SK-N-SH (cell line): ENCODE data around the gene NREP. TPM values are rescaled to one million over a fixed set of nuclear protein-coding genes. Genes with fewer than 3 reads are reported as not detected.

Experiments used
- CTCF ChIA-PET: fragments of 300-600, 350-600 bp; formaldehyde crosslinking; extraction: SDS; loops from one replicate; lab custom pipeline; 2021; lab: Yijun Ruan, JAX
- POLR2A ChIA-PET: fragments of 350-600 bp; sonication (Branson Sonifier 250); formaldehyde crosslinking; extraction: SDS; loops from one replicate; lab custom pipeline; 2020; ENCODE audit warnings: antibody characterized with exemption, inconsistent platforms; lab: Yijun Ruan, JAX
- DNase-seq: peaks from one replicate; pipeline ENCODE4 v3.0.0; 2012
- H2AFZ ChIP-seq: fragments of 200-600 bp; sonication (generic); 2 replicates; pipeline ENCODE4 v1.8.1; 2016; ENCODE audit warnings: antibody characterized with exemption, mild to moderate bottlenecking, low read depth
- H3F3A ChIP-seq: fragments of 200-600 bp; sonication (generic); replicated peaks from 2 replicates; pipeline ENCODE3; 2016; ENCODE audit warnings: antibody characterized with exemption, mild to moderate bottlenecking; ENCODE audit not compliant: insufficient read depth
- H3K27ac ChIP-seq, 2 experiments: fragments of 200-500 bp in 1 of 2; fragments of 200-600 bp in 1 of 2; sonication (Bioruptor generic) in 1 of 2; sonication (generic), shearing (Covaris generic) in 1 of 2; 2 replicates each; pipeline versions ENCODE4 v1.5.1 to v1.6.1; 2014 to 2016; ENCODE audit warnings: low read depth in 2 of 2, inconsistent platforms in 1 of 2, low read length in 1 of 2, mild to moderate bottlenecking in 1 of 2, mixed read lengths in 1 of 2
- H3K27me3 ChIP-seq: fragments of 200-600 bp; sonication (generic), shearing (Covaris generic); 2 replicates; pipeline ENCODE4 v1.6.1; 2016; ENCODE audit warnings: mixed run types; ENCODE audit not compliant: insufficient read depth
- H3K36me3 ChIP-seq, 2 experiments: fragments of 200-500 bp in 1 of 2; fragments of 200-600 bp in 1 of 2; sonication (Bioruptor generic) in 1 of 2; sonication (generic) in 1 of 2; replicated peaks in 1 of 2; 2 replicates each; pipeline versions ENCODE3 to v1.5.1; 2014 to 2016; ENCODE audit warnings: low read length in 1 of 2, mild to moderate bottlenecking in 1 of 2; ENCODE audit not compliant: insufficient read depth in 2 of 2, control insufficient read depth in 1 of 2
- H3K4me1 ChIP-seq, 2 experiments: fragments of 200-500 bp in 1 of 2; fragments of 200-600 bp in 1 of 2; sonication (Bioruptor generic) in 1 of 2; sonication (generic), shearing (Covaris generic) in 1 of 2; 2 replicates each; pipeline versions ENCODE4 v1.5.1 to v1.6.1; 2014 to 2016; ENCODE audit warnings: low read depth in 1 of 2, low read length in 1 of 2, mixed run types in 1 of 2; ENCODE audit not compliant: insufficient read depth in 2 of 2, control insufficient read depth in 1 of 2
- H3K4me2 ChIP-seq: fragments of 200-600 bp; sonication (generic), shearing (Covaris generic); 2 replicates; pipeline ENCODE4 v1.6.1; 2017; ENCODE audit warnings: mixed run types
- H3K4me3 ChIP-seq, 2 experiments: fragments of 200-500 bp in 1 of 2; fragments of 200-600 bp in 1 of 2; sonication (Bioruptor generic) in 1 of 2; sonication (generic), shearing (Covaris generic) in 1 of 2; 2 replicates each; pipeline versions ENCODE4 v1.5.1 to v1.8.1; 2014 to 2016; ENCODE audit warnings: low read depth in 2 of 2, inconsistent platforms in 1 of 2, low read length in 1 of 2, mild to moderate bottlenecking in 1 of 2, mixed read lengths in 1 of 2, moderate library complexity in 1 of 2
- H3K79me2 ChIP-seq: fragments of 200-600 bp; sonication (generic); 2 replicates; pipeline ENCODE4 v1.8.1; 2017; ENCODE audit warnings: mild to moderate bottlenecking; ENCODE audit not compliant: insufficient read depth
- H3K9ac ChIP-seq: fragments of 200-600 bp; sonication (generic); 2 replicates; pipeline ENCODE4 v1.6.1; 2017; ENCODE audit warnings: mixed run types
- H3K9me2 ChIP-seq: fragments of 200-600 bp; sonication (generic); 2 replicates; pipeline ENCODE4 v1.6.1; 2017; ENCODE audit warnings: mixed run types
- H3K9me3 ChIP-seq: fragments of 200-600 bp; sonication (generic); 2 replicates; pipeline ENCODE4 v1.6.1; 2017; ENCODE audit warnings: mixed run types, mild to moderate bottlenecking, moderate library complexity
- H4K20me1 ChIP-seq: fragments of 200-600 bp; sonication (generic); 2 replicates; pipeline ENCODE4 v1.6.1; 2017; ENCODE audit warnings: mild to moderate bottlenecking, mixed run types; ENCODE audit not compliant: insufficient read depth
- CHD2 ChIP-seq: fragments of 150-350 bp; IDR thresholded peaks from 2 replicates; pipeline ENCODE4 v1.6.1; 2018; ENCODE audit warnings: low read length; ENCODE audit not compliant: partially characterized antibody
- ELF1 ChIP-seq: IDR thresholded peaks from 2 replicates; pipeline ENCODE4 v1.4.0; 2012
- EP300 ChIP-seq, 2 experiments: IDR thresholded peaks; 2 replicates each; pipeline versions ENCODE4 v1.4.0 to v1.6.1; 2012; ENCODE audit warnings: borderline replicate concordance in 1 of 2, low read depth in 1 of 2, low read length in 1 of 2
- EZH2phosphoT487 ChIP-seq: fragments of 200-600 bp; sonication (generic); IDR thresholded peaks from 2 replicates; pipeline ENCODE4 v1.6.1; 2017; ENCODE audit warnings: low read depth, mixed run types, mild to moderate bottlenecking, antibody characterized with exemption, moderate library complexity, borderline replicate concordance
- FOSL2 ChIP-seq: IDR thresholded peaks from 2 replicates; pipeline ENCODE4 v1.4.0; 2012; ENCODE audit warnings: low read depth, mild to moderate bottlenecking, moderate library complexity, borderline replicate concordance
- GABPA ChIP-seq: IDR thresholded peaks from 2 replicates; pipeline ENCODE4 v1.4.0; 2012; ENCODE audit warnings: low read depth, mild to moderate bottlenecking
- JUND ChIP-seq: IDR thresholded peaks from 2 replicates; pipeline ENCODE4 v1.4.0; 2012
- MEF2A ChIP-seq: IDR thresholded peaks from 2 replicates; pipeline ENCODE4 v1.4.0; 2012; ENCODE audit warnings: low read depth, borderline replicate concordance
- POLR2AphosphoS5 ChIP-seq: IDR thresholded peaks from 2 replicates; pipeline ENCODE4 v1.6.1; 2012; ENCODE audit warnings: low read depth, low read length
- RCOR1 ChIP-seq: fragments of 150-350 bp; IDR thresholded peaks from 2 replicates; pipeline ENCODE4 v1.6.1; 2017; ENCODE audit warnings: antibody characterized with exemption, low read length
- SIN3A ChIP-seq: IDR thresholded peaks from 2 replicates; pipeline ENCODE4 v1.6.1; 2012; ENCODE audit warnings: low read depth, mild to moderate bottlenecking, low read length, moderate library complexity, borderline replicate concordance
- TAF1 ChIP-seq: IDR thresholded peaks from 2 replicates; pipeline ENCODE4 v1.6.1; 2012; ENCODE audit warnings: low read depth, mild to moderate bottlenecking, low read length, moderate library complexity, borderline replicate concordance
- WGBS: methylation state at CpG from one replicate; pipeline ENCODE4 v1.1.6; 2017; ENCODE audit warnings: low lambda C conversion rate; 5-methylcytosine and 5-hydroxymethylcytosine counted together
- polyA plus RNA-seq, 3 experiments: library from polyadenylated mRNA; depleted of rRNA; stranded (reverse); fragments of >200 nt; gene quantifications; 2 replicates each; pipeline ENCODE4 v1.2.3, GENCODE V29; 2012
- TF ChIP-seq, protein P1 (sequence below): IDR thresholded peaks from 2 replicates; pipeline ENCODE4 v1.4.0; 2012; ENCODE audit warnings: low read depth, borderline replicate concordance
- TF ChIP-seq, protein P2 (sequence below): IDR thresholded peaks from 2 replicates; pipeline ENCODE4 v1.4.0; 2012; ENCODE audit warnings: low read depth, borderline replicate concordance
- TF ChIP-seq, protein P3 (sequence below): IDR thresholded peaks from 2 replicates; pipeline ENCODE4; 2012
- TF ChIP-seq, protein P4 (sequence below): fragments of 150-350 bp; IDR thresholded peaks from 2 replicates; pipeline ENCODE4 v1.6.1; 2016; ENCODE audit warnings: mild to moderate bottlenecking, low read depth, low read length

Gene NREP
- polyA plus RNA-seq, 1 of the 3 experiments (the other 2 are of a cell fraction) = 94.4 TPM

DNA sequence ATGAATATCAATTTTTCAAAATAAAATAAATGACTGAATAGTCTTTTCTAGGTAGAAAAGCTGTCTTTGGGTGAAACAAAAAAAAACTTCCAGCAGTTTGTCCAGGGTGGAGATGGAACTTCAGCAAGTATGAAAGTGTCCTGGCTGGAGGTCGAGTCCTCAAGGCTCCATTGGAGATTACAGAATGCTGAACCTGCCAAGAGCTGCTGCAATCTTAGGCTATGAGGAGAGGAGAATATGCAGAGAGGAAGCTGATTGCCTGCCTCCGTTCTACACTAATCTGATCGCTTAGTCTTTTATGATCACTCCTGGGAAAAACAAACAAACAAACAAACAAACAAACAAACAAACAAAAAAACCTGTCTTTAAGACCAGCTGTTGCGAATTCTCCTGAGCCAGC is 50.6 kb downstream of the NREP start:
- 81% methylated on average over 4 of the region's 4 CpGs for WGBS
- Histone ChIP-seq H3K4me2 (no peak overlapping the region), H3K9me2 (no peaks in the 10 kb centered on the region), H3K27ac (no peak overlapping the region), H3K27me3 (no peaks in the 10 kb centered on the region), H2AFZ (no peak overlapping the region), H3F3A (no peaks in the 10 kb centered on the region), H3K9ac (no peak overlapping the region), H4K20me1 (no peaks in the 10 kb centered on the region), H3K36me3 (no peaks in the 10 kb centered on the region), H3K9me3 (no peaks in the 10 kb centered on the region), H3K79me2 (no peaks in the 10 kb centered on the region), H3K4me3 (no peak overlapping the region), H3K4me1 (no peaks in the 10 kb centered on the region; a peak in 1 of 4 replicates)
- POLR2A ChIA-PET = no interaction called here
- TF ChIP-seq MEF2A (no peak), FOSL2 (no peak), GABPA (no peak), EZH2phosphoT487 (no peak)
- CTCF ChIA-PET = no interaction called here
- no peak for DNase-seq

DNA sequence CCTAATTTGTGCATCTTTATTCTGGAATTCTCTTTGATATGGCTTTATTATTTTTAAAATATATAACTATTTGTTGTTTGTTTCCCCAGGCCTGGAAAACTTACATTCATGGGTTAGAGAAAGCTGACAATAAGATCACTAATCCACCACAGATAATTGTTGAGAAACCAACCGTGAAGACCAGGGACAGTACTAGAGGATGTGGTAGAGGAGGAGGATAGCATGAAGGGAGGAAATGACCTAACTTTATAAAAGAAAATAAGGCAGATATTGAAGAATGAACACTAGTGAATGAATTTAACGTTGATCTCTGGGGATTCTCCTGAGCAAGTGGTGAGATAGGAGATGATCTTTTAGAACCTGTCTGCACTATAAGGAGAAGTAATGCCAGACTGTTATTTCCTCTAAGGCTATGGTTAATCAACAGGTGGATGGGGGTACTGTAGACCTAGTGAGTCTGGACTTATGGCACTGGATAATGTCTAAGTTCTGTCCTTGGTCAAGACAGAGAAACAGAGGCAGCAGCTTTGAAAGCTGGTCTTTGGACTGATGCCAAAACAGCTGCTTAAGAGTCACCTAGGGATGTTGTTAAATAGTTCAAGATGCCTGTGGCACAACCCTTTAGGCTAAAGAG is 52.4 kb downstream of the NREP start:
- Histone ChIP-seq H3K9ac (no peak overlapping the region), H3K27me3 (no peaks in the 10 kb centered on the region), H2AFZ (no peak overlapping the region), H3K4me1 (no peaks in the 10 kb centered on the region; a peak in 1 of 4 replicates), H3K9me2 (no peaks in the 10 kb centered on the region), H3K36me3 (no peaks in the 10 kb centered on the region), H3K27ac (no peak overlapping the region), H3F3A (no peaks in the 10 kb centered on the region), H3K79me2 (no peaks in the 10 kb centered on the region), H3K4me3 (no peak overlapping the region), H3K4me2 (no peak overlapping the region), H3K9me3 (no peaks in the 10 kb centered on the region), H4K20me1 (no peaks in the 10 kb centered on the region)
- CTCF ChIA-PET = no interaction called here
- no peak for TF ChIP-seq EZH2phosphoT487
- TF ChIP-seq SIN3A = no peak
- no peak for DNase-seq
- WGBS = 58% methylated on average over 2 of the region's 2 CpGs
- POLR2A ChIA-PET = no interaction called here

DNA sequence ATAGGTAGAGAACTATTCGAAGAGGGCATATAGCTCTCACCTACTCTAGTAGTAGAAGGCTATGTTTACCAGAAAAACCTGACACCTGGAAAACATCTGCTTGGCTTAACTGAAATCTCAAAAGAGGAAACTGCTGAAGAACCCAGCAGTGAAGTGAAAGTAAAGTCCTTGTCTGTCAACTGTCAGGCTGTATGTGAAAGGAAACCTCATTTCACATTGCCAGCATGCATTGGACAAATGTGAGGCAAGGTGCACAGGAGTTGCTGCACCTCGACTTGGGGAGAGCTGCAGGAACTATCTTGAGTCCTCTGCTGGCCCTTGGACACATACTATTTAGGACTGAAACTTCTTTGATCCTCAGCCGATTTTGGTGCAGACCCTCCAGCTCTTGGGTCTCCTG is 53.3 kb downstream of the NREP start:
- no peak overlapping the region for H3K27ac ChIP-seq
- no peak overlapping the region for H2AFZ ChIP-seq
- POLR2A ChIA-PET = no interaction called here
- H3K9me2 ChIP-seq = no peaks in the 10 kb centered on the region
- CTCF ChIA-PET = no interaction called here
- H3K36me3 ChIP-seq = no peaks in the 10 kb centered on the region
- H3K4me3 ChIP-seq = no peak overlapping the region
- TF ChIP-seq TAF1 = no peak
- TF ChIP-seq, protein P1, sequence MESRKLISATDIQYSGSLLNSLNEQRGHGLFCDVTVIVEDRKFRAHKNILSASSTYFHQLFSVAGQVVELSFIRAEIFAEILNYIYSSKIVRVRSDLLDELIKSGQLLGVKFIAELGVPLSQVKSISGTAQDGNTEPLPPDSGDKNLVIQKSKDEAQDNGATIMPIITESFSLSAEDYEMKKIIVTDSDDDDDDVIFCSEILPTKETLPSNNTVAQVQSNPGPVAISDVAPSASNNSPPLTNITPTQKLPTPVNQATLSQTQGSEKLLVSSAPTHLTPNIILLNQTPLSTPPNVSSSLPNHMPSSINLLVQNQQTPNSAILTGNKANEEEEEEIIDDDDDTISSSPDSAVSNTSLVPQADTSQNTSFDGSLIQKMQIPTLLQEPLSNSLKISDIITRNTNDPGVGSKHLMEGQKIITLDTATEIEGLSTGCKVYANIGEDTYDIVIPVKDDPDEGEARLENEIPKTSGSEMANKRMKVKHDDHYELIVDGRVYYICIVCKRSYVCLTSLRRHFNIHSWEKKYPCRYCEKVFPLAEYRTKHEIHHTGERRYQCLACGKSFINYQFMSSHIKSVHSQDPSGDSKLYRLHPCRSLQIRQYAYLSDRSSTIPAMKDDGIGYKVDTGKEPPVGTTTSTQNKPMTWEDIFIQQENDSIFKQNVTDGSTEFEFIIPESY = no peak
- no peak for TF ChIP-seq EP300 (IDR thresholded peaks at IDR 0.05; ENCODE audit: borderline replicate concordance in 1 of 2, low read depth in 1 of 2, low read length in 1 of 2)
- no peak for TF ChIP-seq JUND
- TF ChIP-seq ELF1 = no peak
- TF ChIP-seq SIN3A = no peak
- TF ChIP-seq, protein P2, sequence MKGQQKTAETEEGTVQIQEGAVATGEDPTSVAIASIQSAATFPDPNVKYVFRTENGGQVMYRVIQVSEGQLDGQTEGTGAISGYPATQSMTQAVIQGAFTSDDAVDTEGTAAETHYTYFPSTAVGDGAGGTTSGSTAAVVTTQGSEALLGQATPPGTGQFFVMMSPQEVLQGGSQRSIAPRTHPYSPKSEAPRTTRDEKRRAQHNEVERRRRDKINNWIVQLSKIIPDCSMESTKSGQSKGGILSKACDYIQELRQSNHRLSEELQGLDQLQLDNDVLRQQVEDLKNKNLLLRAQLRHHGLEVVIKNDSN = no peak
- TF ChIP-seq, protein P3, sequence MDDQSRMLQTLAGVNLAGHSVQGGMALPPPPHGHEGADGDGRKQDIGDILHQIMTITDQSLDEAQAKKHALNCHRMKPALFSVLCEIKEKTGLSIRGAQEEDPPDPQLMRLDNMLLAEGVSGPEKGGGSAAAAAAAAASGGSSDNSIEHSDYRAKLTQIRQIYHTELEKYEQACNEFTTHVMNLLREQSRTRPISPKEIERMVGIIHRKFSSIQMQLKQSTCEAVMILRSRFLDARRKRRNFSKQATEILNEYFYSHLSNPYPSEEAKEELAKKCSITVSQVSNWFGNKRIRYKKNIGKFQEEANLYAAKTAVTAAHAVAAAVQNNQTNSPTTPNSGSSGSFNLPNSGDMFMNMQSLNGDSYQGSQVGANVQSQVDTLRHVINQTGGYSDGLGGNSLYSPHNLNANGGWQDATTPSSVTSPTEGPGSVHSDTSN = no peak
- no peak for TF ChIP-seq CHD2
- TF ChIP-seq, protein P4, sequence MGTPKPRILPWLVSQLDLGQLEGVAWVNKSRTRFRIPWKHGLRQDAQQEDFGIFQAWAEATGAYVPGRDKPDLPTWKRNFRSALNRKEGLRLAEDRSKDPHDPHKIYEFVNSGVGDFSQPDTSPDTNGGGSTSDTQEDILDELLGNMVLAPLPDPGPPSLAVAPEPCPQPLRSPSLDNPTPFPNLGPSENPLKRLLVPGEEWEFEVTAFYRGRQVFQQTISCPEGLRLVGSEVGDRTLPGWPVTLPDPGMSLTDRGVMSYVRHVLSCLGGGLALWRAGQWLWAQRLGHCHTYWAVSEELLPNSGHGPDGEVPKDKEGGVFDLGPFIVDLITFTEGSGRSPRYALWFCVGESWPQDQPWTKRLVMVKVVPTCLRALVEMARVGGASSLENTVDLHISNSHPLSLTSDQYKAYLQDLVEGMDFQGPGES = no peak
- no peak for TF ChIP-seq RCOR1
- TF ChIP-seq POLR2AphosphoS5 = no peak
- no peak for TF ChIP-seq FOSL2
- H3F3A ChIP-seq = no peaks in the 10 kb centered on the region
- 67% methylated on average over 3 of the region's 3 CpGs for WGBS
- no peak overlapping the region for H3K4me2 ChIP-seq
- H3K79me2 ChIP-seq = no peaks in the 10 kb centered on the region
- H3K27me3 ChIP-seq = no peaks in the 10 kb centered on the region
- no peaks in the 10 kb centered on the region; a peak in 1 of 4 replicates for H3K4me1 ChIP-seq
- no peaks in the 10 kb centered on the region for H4K20me1 ChIP-seq
- no peaks in the 10 kb centered on the region for H3K9me3 ChIP-seq
- no peak for DNase-seq
- H3K9ac ChIP-seq = no peak overlapping the region
